ENCODE measurements around the gene ZNF616.
"Not testable (repeated sequence)": the region's sequence is repeated elsewhere in the genome, so short reads cannot be mapped to it uniquely, and the experiment has no call there.

Gene ZNF616

GRCh38 chr19:52102782-52103181 lies 37.0 kb downstream of the ZNF616 start:
- no peak for DNase-seq (ENCODE audit: low spot score)

DNA sequence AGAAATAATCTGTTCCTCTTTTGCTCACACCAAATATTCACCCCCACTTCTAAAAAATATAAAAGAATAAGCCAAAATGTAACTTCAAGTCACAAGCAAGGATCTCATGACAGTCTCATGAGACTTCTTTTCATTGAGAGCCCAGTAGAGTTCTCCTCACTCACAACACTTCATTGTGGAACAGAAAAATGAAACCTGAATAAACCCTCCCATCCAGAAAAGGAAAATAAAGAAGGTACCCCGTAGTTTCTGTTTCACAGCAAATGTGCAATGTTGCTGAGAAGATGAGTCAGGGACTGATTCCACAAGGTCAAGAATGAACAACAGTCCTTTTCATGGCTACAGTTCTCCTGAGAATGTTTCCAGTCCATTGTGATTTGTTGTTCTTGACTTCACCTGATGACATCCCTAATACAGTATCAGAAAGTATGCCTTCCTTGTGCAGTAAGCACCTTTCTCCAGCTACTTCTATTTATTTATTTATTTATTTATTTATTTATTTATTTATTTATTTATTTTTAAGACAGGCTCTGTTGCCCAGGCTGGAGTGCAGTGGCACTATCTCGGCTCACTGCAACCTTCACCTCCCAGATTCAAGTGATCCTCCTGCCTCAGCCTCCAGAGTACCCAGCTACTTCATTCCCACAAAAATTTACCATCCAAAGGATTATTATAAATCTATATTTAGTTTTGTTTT lies 37.7 kb downstream of the ZNF616 start:
- no peak for DNase-seq (ENCODE audit: low spot score)

GRCh38 chr19:52099497-52100138 lies 40.1 kb downstream of the ZNF616 start:
- DNase-seq (ENCODE audit: low spot score): no peak

- not testable (repeated sequence) for DNase-seq (ENCODE audit: low spot score)
Measured at GRCh38 chr19:52096416-52096815, 43.3 kb downstream of the ZNF616 start.

DNA sequence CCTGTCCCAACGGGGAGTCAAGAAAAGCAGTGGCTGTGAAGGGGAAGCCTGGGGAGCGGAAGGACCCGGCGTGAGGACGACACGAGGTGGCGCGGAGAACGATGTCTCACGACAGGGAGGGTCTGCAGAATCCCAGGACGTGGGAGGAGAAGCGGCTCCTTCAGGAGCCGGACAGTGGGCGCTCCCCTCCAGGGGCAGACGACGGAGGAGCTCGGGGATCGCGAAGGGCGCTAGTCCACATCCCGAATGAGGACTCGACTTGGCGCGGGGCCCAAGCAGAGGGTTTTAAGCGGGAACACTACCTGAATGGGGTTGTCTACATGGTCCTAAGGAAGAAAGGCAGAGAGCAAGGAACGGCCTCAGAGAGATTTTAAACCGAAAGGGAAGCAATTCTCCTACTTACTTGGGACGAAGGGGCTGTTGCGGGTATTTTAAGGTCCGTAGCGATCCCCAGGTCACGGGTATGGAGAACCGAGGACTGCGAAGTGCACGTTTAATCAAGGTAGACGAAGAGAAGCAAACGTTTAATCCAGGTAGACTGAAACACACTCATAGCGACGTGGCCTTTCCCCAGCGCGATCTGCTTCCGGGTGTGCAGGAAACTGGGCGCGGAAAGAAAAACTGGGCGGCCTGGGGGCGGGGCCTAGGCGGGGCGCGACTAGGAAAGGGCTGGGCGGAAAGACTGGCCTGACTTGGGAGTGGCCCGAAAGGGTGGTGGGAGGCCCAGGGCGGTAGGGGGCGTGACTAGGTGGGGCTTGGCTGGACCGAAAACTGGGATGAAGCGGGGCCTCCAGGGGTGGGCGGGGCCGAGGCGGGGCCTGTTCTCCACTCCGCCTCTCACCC lies 44.3 kb downstream of the ZNF616 start, which contains the start of gene ZNF841:
Gene ZNF841, minus strand, starts transcription at position 594 of the 843 bp plus-strand sequence. CDS start 10,964 bp downstream, outside the sequence.
- peak; percentile 93 for DNase-seq (ENCODE audit: low spot score)

- DNase-seq (ENCODE audit: low spot score): no peak
Measured at GRCh38 chr19:52094526-52095130, 45.1 kb downstream of the ZNF616 start.

GRCh38 chr19:52086481-52086880 lies 53.3 kb downstream of the ZNF616 start:
- no peak for DNase-seq (ENCODE audit: low spot score)

DNA sequence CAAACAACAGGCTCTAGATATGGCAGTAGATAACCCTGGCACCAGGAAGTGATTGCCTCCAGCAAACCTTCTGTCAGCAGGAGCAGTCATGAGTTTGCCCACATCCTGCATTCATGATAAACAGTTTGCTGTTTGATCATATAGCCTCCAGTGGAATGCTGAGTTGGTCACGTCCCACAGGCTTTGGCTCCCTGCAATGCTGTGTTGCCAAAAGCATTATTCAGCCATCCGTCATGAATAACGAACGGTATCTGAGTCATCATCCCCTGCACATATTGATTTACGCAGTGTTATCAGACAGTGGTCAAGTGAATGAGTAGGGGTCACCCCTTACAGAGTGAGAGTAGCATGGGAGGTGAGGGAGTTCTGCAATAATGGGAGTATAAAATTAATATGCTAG lies 69.2 kb downstream of the ZNF616 start:
- DNase-seq (ENCODE audit: low spot score): no peak

DNA sequence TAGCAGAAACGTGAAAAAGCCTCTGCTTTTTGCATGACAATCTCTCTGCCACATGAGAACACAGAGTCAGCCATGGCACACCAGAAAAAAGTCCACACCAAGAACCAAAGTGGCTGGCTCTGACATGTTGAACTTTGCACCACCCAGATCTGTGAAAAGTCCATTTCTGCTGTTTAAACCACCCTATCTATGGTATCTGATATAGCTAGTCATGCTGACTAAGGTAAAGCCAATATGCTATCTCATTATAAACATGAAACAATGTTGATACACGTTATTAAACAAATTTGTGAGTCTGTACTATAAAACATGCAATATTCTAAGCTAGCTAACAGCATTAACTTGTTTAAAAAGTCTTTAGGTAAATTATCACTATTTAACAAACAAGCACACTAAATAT lies 70.1 kb downstream of the ZNF616 start:
- DNase-seq (ENCODE audit: low spot score): no peak

- no peak for DNase-seq (ENCODE audit: low spot score)
Measured at GRCh38 chr19:52066258-52066863, 73.4 kb downstream of the ZNF616 start.

DNA sequence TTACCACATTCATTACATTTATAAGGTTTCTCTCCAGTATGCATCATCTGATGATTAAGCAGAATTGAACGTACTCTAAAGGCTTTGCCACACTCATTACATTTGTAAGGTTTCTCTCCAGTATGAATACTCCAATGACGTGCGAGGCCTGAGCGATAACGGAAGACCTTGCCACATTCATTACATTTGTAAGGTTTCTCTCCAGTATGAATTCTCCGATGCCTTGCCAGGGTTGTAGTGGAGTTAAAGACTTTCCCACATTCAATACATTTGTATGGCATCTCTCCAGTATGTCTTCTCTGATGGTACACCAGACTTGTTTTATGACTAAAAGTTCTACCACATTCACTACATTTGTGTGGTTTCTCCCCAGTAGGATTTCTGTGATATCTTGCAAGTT lies 74.3 kb downstream of the ZNF616 start:
- DNase-seq (ENCODE audit: low spot score): no peak
